Adipocyte (in vitro differentiated cells): ENCODE data around the gene SLC44A4.
"Not testable (repeated sequence)": the region's sequence is repeated elsewhere in the genome, so short reads cannot be mapped to it uniquely, and the experiment has no call there.

ENCODE experiments used
- DNase-seq: peaks from one replicate; pipeline ENCODE4 v3.0.0-alpha.2; 2015; ENCODE audit warnings: low read depth
- H3K27me3 ChIP-seq: replicated peaks from 2 replicates; pipeline ENCODE4 v1.7.0; 2013; ENCODE audit warnings: mild to moderate bottlenecking, low read length, moderate library complexity; ENCODE audit not compliant: control insufficient read depth, insufficient read depth
- H3K36me3 ChIP-seq: 2 replicates; pipeline ENCODE4 v1.7.0; 2013; ENCODE audit warnings: low read length, mild to moderate bottlenecking, moderate library complexity; ENCODE audit not compliant: control insufficient read depth, insufficient read depth, severe bottlenecking
- H3K4me1 ChIP-seq: 2 replicates; pipeline ENCODE4 v1.7.0; 2013; ENCODE audit warnings: mild to moderate bottlenecking, low read length, moderate library complexity; ENCODE audit not compliant: control insufficient read depth, insufficient read depth
- H3K4me3 ChIP-seq: 2 replicates; pipeline ENCODE4 v1.7.0; 2013; ENCODE audit warnings: mild to moderate bottlenecking, low read length, moderate library complexity
- H3K9ac ChIP-seq: 2 replicates; pipeline ENCODE4 v1.7.0; 2013; ENCODE audit warnings: mild to moderate bottlenecking, low read length, moderate library complexity
- H3K9me3 ChIP-seq: 2 replicates; pipeline ENCODE4 v1.7.0; 2013; ENCODE audit warnings: mild to moderate bottlenecking, low read length, moderate library complexity; ENCODE audit not compliant: control insufficient read depth

SLC44A4 gene

DNA sequence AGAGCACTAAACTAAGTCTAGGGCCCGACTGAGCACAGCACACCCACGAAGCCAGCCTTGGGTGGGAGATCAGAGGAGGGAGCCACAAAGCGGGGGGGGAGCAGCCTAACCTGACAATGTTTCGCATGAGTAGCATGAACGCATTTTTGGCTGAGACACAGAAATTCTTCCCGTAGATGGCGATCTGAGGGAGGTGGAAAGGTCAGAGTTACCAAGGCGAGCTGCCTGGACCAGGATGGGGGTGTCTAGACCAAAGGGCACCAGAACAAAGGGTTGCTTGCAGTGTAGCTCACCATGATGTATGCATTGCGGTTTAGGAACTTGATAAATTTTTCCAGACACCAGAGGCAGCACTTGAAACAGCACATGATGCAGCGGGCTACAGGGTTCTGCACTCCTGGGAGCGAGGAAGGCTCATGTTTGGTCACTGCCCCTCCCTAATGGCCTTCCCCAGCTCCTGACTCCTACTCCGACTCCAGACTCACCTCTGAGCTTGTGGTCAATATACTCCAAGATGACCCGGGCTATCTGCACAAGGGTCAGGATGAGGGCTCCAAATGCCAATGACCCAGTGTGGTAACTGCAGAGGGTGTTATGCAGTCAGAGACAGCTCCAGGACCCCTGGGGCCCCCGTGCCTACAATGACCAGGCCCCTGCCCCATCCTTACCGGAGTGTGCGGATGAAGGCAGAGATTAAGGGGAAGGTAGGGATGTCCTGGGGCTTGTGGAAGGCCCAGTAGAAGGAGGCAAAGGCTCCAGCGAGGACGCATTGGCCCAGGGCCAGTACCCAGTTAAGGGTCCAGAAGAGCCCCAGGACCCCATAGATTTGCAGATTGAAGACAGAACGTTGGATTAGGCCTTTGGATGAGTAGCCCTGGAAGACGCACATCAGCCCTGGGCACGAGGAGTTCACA lies 13.3 kb downstream of the SLC44A4 start:
- peaks cover 8% of the 10 kb centered on the region for H3K36me3 ChIP-seq
- H3K4me1 ChIP-seq: peaks cover 14% of the 10 kb centered on the region
- H3K9ac ChIP-seq: no peak overlapping the region
- H3K9me3 ChIP-seq: no peaks in the 10 kb centered on the region
- DNase-seq: no peak
- H3K4me3 ChIP-seq: no peak overlapping the region
- H3K27me3 ChIP-seq: peaks cover 7% of the 10 kb centered on the region

DNA sequence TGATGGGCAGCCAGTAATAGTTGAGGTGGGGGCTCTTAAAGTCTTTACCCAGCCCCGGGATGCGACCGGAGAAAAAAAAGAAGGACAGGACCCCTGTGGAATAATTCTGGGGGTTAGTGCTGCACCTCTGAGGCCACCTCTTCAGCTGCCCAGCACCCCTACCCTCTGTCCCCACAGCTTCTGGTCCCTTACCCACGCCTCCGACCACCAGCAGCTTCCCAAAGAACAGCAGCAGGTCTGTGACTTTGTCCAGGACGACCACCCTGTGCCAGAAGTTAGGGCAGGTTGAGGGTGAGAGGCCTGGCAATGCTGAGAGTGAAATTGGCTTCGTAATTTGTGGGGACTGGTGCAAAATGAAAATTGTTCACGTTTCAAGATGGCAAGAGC lies 14.0 kb downstream of the SLC44A4 start:
- Histone ChIP-seq H3K36me3 (peaks cover 15% of the 10 kb centered on the region), H3K9me3 (no peaks in the 10 kb centered on the region), H3K27me3 (peaks cover 7% of the 10 kb centered on the region), H3K4me1 (peaks cover 14% of the 10 kb centered on the region), H3K9ac (peak overlapping the region; percentile 76), H3K4me3 (no peak overlapping the region)
- no peak for DNase-seq

DNA sequence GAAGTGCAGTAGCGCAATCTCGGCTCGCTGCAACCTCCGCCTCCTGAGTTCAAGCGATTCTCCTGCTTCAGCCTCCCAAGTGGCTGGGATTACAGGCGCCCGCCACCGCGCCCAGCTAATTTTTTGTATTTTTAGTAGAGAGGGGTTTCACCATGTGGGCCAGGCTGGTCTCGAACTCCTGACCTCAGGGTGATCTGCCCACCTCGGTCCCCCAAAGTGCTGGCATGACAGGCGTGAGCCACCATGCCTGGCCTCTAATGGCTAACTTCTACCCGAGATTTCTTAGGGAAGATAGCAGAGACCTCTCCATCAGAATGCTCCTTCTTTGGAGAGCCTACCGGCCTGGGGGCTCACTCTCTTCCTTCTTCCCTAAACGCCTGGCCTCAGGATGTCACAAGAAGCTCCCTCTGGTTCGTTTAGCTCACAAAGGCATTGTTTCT lies 14.7 kb downstream of the SLC44A4 start:
- Histone ChIP-seq H3K4me3 (peak overlapping the region; percentile 85), H3K9ac (peak overlapping the region; percentile 76), H3K4me1 (peaks cover 14% of the 10 kb centered on the region), H3K36me3 (peaks cover 22% of the 10 kb centered on the region)
- H3K9me3 ChIP-seq, DNase-seq, H3K27me3 ChIP-seq: not testable (repeated sequence)

DNA sequence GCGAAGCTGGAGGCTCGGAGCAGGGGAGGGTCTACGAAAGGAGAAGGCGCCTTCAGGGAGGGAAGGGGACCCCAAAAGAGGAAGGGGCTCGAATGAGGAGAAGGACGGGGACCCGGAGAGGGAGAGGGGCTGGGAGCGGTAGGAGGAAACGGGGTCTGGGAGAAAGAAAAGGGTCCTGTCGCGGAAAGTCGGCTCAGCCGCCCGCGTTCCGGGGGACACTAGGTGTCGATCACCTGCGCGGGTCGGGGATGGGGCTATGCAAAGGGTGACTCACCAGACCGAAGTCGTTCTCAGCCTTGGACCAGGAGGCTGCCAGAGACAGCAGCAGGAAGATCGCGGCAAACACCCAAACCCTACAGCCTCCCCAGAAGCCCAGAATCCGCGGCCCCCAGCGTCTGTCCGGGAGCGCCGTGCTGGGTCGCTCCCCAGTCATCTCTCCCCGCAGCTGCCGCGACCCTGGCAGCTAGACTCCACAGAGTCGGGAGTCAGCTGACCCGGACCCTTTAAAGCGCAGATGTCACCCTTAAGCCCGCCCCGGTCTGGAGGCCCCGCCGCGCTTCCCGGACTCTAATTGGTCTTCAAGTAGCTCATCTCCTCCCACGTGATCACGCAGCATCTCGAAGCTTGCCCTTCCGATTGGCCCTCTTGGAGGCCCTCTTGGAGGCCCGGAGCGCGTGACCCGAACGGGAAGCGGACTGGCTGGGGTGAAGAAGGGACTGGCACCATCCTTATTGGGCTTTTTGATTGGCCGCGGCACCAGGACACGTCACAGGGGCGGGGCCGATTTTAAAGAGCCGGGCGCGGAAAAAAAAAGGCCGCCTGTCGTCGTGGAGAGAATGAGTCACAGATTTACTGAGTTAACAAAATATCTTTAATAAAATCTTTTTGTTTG lies 16.2 kb downstream of the SLC44A4 start, which contains the start of gene NEU1:
TSS of gene NEU1 (minus strand) at position 478 of the 892 bp plus-strand sequence. CDS start at position 433, 45 bp downstream.
- peak within 1 kb of the TSS; percentile 86 for H3K4me3 ChIP-seq

DNA sequence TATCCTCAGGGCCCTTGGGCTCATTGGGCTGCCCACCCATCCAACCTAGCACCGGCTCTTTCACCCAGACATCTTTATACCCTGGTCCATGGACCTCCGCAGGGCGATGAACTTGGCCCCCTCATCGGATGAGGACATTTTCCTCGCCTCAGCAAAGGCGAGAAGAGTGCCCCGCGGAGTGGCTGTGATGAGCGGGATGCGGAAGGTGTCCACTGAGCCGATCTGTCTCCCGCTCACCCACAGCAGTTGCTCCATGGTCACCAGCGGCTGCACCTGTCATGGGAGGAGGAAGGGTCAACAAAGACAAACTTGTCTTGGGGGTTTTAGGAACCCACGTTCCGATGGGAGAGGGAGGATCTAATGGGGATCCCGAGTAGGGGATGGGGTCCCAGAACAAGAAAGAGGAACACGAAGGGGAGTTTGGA lies 16.9 kb downstream of the SLC44A4 start:
- DNase-seq: peak; percentile 11

More for the DNA sequence above, 16.2 kb downstream of the SLC44A4 start, which contains the start of gene NEU1:
- peaks cover 31% of the 10 kb centered on the region for H3K36me3 ChIP-seq
- no peaks in the 10 kb centered on the region for H3K9me3 ChIP-seq
- no peaks in the 10 kb centered on the region for H3K27me3 ChIP-seq
- DNase-seq: peak; percentile 100
- H3K4me1 ChIP-seq: peaks cover 14% of the 10 kb centered on the region
- H3K9ac ChIP-seq: peak within 1 kb of the TSS; percentile 85

DNA sequence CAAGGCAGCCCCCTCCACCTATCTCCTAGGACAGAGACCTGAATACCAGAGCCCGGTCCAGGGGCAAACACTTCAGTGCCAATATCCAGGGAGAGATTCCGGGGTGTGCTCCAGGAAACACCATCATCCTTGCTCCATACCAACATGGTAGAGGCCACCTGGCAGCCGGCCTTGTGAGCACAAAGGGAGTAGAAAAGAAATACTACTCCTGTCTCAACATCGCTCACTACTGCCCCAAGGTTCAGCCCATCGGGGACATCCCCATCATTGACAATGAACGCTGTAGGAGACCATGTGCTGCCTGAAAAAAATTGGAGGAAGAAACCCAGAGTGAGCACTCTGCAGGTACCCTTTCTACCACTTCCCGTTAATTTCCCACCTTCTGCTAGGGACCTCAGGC lies 17.6 kb downstream of the SLC44A4 start:
- no peaks in the 10 kb centered on the region for H3K9me3 ChIP-seq
- peaks cover 38% of the 10 kb centered on the region for H3K36me3 ChIP-seq
- no peaks in the 10 kb centered on the region for H3K27me3 ChIP-seq
- no peak overlapping the region for H3K9ac ChIP-seq
- H3K4me3 ChIP-seq: no peak overlapping the region
- no peak for DNase-seq
- H3K4me1 ChIP-seq: peaks cover 14% of the 10 kb centered on the region

More for the DNA sequence above, 16.9 kb downstream of the SLC44A4 start:
- Histone ChIP-seq H3K4me3 (peak overlapping the region; percentile 86), H3K9ac (peak overlapping the region; percentile 85), H3K36me3 (peaks cover 38% of the 10 kb centered on the region), H3K27me3 (no peaks in the 10 kb centered on the region), H3K9me3 (no peaks in the 10 kb centered on the region), H3K4me1 (peaks cover 14% of the 10 kb centered on the region)

DNA sequence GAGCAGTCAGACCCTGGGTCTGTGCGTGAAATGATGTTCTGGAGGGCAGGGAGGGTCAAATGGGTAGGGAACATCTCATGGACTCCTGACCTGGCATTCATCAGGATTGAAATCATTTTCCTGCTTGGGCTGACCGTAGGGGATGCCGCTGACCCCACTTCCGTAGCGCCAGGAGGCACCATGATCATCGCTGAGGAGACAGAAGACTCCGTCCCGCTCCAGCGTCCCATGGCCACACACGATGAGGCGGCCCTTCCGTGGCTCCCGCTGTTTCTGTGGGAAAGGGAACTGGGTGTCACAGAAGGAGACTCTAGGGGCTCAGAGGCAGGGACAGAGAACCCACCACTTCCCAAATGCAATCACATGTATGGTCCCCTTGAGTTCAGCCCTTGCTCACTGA lies 18.4 kb downstream of the SLC44A4 start:
- H3K9ac ChIP-seq: no peak overlapping the region
- H3K9me3 ChIP-seq: no peaks in the 10 kb centered on the region
- H3K4me3 ChIP-seq: no peak overlapping the region
- H3K4me1 ChIP-seq: peaks cover 14% of the 10 kb centered on the region
- H3K27me3 ChIP-seq: no peaks in the 10 kb centered on the region
- DNase-seq: no peak
- peaks cover 38% of the 10 kb centered on the region for H3K36me3 ChIP-seq

DNA sequence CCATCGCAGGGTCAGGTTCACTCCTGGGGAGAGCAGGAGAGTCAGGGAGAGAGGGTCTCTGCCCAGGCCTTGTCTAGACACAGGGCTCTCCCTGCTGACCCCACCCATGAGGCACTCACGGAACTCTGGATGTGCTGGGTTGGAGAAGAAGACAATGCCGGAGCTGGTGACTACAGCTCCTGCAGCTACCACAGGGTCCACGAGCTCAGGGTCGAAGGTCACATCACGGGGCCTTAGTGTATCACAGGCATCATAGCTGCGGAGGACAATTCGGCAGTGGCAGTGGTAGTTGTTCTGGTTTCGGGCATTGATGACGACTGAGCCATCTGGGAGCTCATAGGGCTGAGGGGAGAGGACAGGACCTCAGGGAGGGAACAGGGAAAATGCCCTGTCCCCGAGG lies 18.9 kb downstream of the SLC44A4 start:
- no peak overlapping the region for H3K4me3 ChIP-seq
- no peak for DNase-seq

DNA sequence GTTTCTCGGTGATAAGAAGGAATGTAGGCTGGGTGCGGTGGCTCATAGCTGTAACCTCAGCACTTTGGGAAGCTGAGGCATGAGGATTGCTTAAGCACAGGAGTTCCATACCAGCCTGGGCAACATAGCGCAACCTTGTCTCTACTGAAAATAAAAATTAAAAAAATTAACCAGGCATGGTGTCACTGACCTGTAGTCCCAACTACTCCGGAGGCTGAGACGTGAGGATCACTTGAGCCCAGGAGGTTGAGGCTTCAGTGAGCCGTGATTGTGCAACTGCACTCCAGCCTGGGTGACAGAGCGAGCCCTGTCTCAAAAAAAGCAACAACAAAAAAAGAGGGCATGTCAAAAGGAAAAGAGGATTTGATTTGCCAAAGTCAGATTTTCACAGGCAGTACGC lies 20.1 kb downstream of the SLC44A4 start:
- Histone ChIP-seq H3K4me3 (no peak overlapping the region), H3K4me1 (peaks cover 14% of the 10 kb centered on the region), H3K9ac (no peak overlapping the region), H3K27me3 (no peaks in the 10 kb centered on the region), H3K9me3 (no peaks in the 10 kb centered on the region), H3K36me3 (peaks cover 38% of the 10 kb centered on the region)
- no peak for DNase-seq

More for the DNA sequence above, 18.9 kb downstream of the SLC44A4 start:
- peaks cover 38% of the 10 kb centered on the region for H3K36me3 ChIP-seq
- H3K9me3 ChIP-seq: no peaks in the 10 kb centered on the region
- no peak overlapping the region for H3K9ac ChIP-seq
- no peaks in the 10 kb centered on the region for H3K27me3 ChIP-seq
- H3K4me1 ChIP-seq: peaks cover 14% of the 10 kb centered on the region

DNA sequence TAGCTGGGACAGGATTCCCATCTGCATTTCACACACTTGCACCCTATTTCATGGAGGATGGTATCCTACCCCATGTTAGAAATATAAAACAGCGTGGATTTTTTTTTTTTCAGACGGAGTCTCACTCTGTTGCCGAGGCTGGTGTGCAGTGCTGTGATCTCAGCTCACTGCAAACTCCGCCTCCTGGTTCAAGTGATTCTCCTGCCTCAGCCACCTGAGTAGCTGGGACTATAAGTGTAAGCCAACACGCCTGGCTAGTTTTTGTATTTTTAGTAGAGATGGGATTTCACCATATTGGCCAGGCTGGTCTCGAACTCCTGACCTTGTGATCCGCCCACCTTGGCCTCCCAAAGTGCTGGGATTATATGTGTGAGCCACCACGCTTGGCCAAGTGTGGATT lies 21.0 kb downstream of the SLC44A4 start:
- H3K36me3 ChIP-seq: peaks cover 38% of the 10 kb centered on the region

More for the DNA sequence above, 21.0 kb downstream of the SLC44A4 start:
- not testable (repeated sequence) for H3K27me3 ChIP-seq, H3K4me1 ChIP-seq, H3K4me3 ChIP-seq, H3K9ac ChIP-seq, H3K9me3 ChIP-seq, DNase-seq
